Measurements from ENCODE around the gene TTC34. TPM values are rescaled to one million over a fixed set of nuclear protein-coding genes. Genes with fewer than 3 reads are reported as not detected.
A peak's percentile ranks its signal among the peaks of the same experiment; 100 is the strongest.

TTC34 gene
- total and polyA plus RNA-seq, 2 experiments from 2014 or later: 0.05 to 0.22 TPM

DNA sequence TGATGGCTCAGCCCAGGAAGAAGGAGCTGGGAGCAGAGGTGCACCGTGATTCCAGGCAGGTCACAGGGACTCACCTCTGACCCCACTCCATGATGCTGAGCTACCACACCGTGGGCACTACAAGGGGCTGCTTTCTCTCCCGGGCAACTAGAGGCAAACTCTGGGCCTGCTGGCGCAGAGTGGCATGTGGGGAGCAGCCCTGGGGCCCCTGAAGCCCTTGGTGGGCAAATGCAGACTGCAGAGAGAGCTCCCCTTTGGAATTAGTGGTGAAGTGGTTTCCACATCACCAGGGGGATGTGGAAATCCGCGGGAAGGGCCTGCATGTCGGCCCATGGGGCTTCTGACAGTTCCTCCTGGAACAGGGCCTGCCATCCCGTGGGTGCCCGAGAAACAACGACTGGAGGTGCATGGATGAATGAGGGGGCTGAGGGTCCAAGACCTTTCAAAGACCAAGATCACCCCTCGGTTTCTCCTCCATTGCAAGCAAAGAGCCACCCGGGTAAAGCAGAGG lies 156.8 kb downstream of the TTC34 start:
- Histone ChIP-seq H3K36me3 (ENCODE audit: low read depth) (no peaks in the 10 kb centered on the region), H3K9me3 (ENCODE audit: low read depth) (no peaks in the 10 kb centered on the region), H3K4me1 (ENCODE audit: insufficient read depth) (no peaks in the 10 kb centered on the region), H3F3A (ENCODE audit: insufficient read depth) (no peaks in the 10 kb centered on the region), H3K4me3 (no peak overlapping the region), H3K27ac (no peak overlapping the region), H3K79me2 (ENCODE audit: insufficient read depth) (no peaks in the 10 kb centered on the region), H2AFZ (no peak overlapping the region), H3K9me2 (ENCODE audit: insufficient read depth) (no peaks in the 10 kb centered on the region), H4K20me1 (ENCODE audit: insufficient read depth) (no peaks in the 10 kb centered on the region), H3K4me2 (ENCODE audit: unreplicated experiment) (no peak overlapping the region), H3K27me3 (replicated peaks; ENCODE audit: insufficient read depth) (no peaks in the 10 kb centered on the region), H3K9ac (no peak overlapping the region)
- no peak for DNase-seq
- in situ Hi-C loops (cut with MboI): no loop called here
- 62 to 73% methylated on average over 11 to 12 of the region's 12 CpGs for WGBS, 2 experiments (ENCODE audit: low coverage in 1 of 2, low lambda C conversion rate in 2 of 2, missing lambda C conversion rate in 2 of 2)
- TF ChIP-seq EZH2phosphoT487 (IDR thresholded peaks at IDR 0.05; ENCODE audit: insufficient read depth, low read depth) (no peak), EZH2 (IDR thresholded peaks at IDR 0.05; ENCODE audit: insufficient read depth, poor library complexity, severe bottlenecking) (no peak)

DNA sequence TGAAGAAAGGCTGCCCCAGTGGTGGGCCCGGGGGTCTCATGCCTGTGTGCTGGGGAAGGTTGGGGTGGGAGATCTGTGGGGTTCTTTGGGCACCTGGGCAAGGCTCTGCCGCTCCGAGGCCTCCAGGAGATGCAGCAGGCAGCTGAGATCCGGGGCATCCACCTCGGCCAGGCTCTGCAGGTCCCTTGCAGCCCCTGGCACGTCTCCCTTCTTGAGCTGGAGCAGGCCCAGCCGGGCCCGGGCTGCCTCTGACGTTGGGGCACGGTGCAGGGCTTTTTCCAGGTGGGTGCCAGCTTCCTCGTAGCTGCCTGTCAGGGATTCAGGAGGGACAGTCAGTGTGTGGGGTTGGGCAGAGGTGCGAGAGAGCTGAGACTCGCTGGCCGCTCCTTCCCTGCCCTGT lies 157.3 kb downstream of the TTC34 start:
- H3K9me3 ChIP-seq (ENCODE audit: low read depth): no peaks in the 10 kb centered on the region
- H3F3A ChIP-seq (ENCODE audit: insufficient read depth): no peaks in the 10 kb centered on the region
- no peaks in the 10 kb centered on the region for H3K36me3 ChIP-seq (ENCODE audit: low read depth)
- H3K4me2 ChIP-seq (ENCODE audit: unreplicated experiment): no peak overlapping the region
- no peaks in the 10 kb centered on the region for H3K27me3 ChIP-seq (replicated peaks; ENCODE audit: insufficient read depth)
- no peak overlapping the region for H3K27ac ChIP-seq
- H2AFZ ChIP-seq: no peak overlapping the region
- no peak for DNase-seq
- 44 to 48% methylated on average over 13 to 14 of the region's 14 CpGs for WGBS, 2 experiments (ENCODE audit: low coverage in 1 of 2, low lambda C conversion rate in 2 of 2, missing lambda C conversion rate in 2 of 2)
- H4K20me1 ChIP-seq (ENCODE audit: insufficient read depth): no peaks in the 10 kb centered on the region
- no peak overlapping the region for H3K4me3 ChIP-seq
- in situ Hi-C loops (cut with MboI): no loop called here
- H3K4me1 ChIP-seq (ENCODE audit: insufficient read depth): no peaks in the 10 kb centered on the region
- H3K79me2 ChIP-seq (ENCODE audit: insufficient read depth): no peaks in the 10 kb centered on the region
- TF ChIP-seq EZH2 (IDR thresholded peaks at IDR 0.05; ENCODE audit: insufficient read depth, poor library complexity, severe bottlenecking) (no peak), EZH2phosphoT487 (IDR thresholded peaks at IDR 0.05; ENCODE audit: insufficient read depth, low read depth) (no peak)
- H3K9me2 ChIP-seq (ENCODE audit: insufficient read depth): no peaks in the 10 kb centered on the region
- H3K9ac ChIP-seq: no peak overlapping the region

DNA sequence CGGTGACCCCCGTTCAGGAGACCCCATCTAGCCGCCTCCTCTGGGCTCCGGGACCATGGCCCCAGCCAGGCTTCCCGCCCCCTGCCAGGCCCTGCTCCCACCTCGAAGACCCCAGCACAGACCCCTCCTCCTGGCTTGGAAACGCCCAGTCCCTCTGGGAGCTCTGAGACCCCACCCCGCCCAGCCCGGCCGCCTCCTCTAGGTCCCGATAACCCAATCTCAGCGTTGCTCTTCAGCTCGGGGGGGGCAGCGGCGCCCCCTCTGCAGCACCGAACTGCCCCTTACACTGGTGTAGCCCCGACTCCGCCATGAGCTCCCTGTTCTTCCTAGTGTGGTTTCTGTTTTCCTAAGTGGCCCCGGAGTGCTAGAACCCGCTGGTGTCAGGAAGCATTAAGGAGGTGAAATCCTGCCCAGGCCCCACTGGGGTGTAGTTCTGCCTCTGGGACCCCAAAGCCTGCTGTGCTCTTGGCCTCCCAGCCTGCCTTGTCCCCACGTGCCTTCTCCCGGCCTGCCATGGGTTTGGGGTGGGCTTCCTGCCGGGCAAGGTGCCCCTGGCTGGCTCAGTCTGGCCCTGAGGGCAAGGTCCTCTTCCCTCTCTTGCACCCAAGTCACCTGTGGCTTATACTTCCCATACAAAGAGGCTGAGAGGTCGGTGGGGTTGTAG lies 157.9 kb downstream of the TTC34 start:
- Histone ChIP-seq H3K9ac (peak overlapping the region; percentile 83), H2AFZ (peak overlapping the region; percentile 96), H3K9me2 (ENCODE audit: insufficient read depth) (no peaks in the 10 kb centered on the region), H3K27me3 (replicated peaks; ENCODE audit: insufficient read depth) (no peaks in the 10 kb centered on the region), H3K4me1 (ENCODE audit: insufficient read depth) (no peaks in the 10 kb centered on the region), H3F3A (ENCODE audit: insufficient read depth) (no peaks in the 10 kb centered on the region), H3K4me3 (peak overlapping the region; percentile 83), H3K79me2 (ENCODE audit: insufficient read depth) (no peaks in the 10 kb centered on the region), H4K20me1 (ENCODE audit: insufficient read depth) (no peaks in the 10 kb centered on the region), H3K36me3 (ENCODE audit: low read depth) (no peaks in the 10 kb centered on the region), H3K4me2 (ENCODE audit: unreplicated experiment) (peak overlapping the region; percentile 72), H3K27ac (no peak overlapping the region), H3K9me3 (ENCODE audit: low read depth) (no peaks in the 10 kb centered on the region)
- no peak for TF ChIP-seq EZH2phosphoT487 (IDR thresholded peaks at IDR 0.05; ENCODE audit: insufficient read depth, low read depth)
- no peak for TF ChIP-seq EZH2 (IDR thresholded peaks at IDR 0.05; ENCODE audit: insufficient read depth, poor library complexity, severe bottlenecking)
- DNase-seq: no peak
- WGBS, 2 experiments (ENCODE audit: low coverage in 1 of 2, low lambda C conversion rate in 2 of 2, missing lambda C conversion rate in 2 of 2): 17 to 23% methylated on average over 16 to 22 of the region's 24 CpGs
- in situ Hi-C loops (cut with MboI): no loop called here

DNA sequence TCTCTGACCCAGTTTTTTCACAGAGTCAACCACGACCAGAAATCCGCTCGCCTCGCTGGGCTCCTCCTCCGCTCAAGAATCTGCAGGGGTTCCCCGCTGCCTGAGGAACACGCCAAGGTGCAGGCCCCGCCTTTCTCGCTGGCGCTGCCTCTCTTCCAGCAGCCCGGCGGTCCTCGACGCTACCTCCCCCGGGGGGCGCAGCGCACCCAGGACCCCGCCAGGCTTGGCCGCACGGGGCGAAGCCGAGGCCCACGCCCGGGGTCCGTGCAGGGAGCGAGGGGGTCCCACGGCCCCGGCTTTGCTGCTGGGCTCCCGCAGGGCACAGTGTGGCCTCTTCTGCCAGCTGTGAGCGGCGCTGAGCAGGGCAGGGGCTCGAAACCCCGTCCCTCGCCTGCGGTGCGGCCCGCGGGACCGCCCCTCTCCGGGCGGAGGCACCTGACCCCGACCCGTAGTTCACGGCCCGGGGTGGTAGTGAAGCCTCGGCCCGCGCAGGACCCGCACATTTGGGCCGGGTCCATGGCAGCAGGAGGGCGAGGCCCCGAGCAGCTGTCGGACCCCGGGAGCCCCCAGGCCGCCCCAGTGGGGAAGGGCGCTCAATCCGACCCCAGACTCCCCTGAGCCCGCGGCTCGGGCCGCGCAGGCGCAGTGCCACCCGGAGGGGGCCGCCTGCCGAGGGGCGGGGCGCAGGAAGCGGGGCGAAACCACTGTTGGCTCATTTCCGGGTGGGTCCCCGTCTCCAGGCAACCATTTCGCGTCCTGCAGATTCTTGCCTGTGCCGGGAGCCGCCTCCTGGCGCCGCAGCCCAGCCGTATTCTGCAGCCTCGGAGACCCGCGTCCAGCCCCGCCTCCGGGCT lies 158.7 kb downstream of the TTC34 start:
- DNase-seq: peak; percentile 95
- H3K79me2 ChIP-seq (ENCODE audit: insufficient read depth): no peaks in the 10 kb centered on the region
- in situ Hi-C loops (cut with MboI): no loop called here
- H3F3A ChIP-seq (ENCODE audit: insufficient read depth): no peaks in the 10 kb centered on the region
- peak overlapping the region; percentile 96 for H2AFZ ChIP-seq
- peak overlapping the region; percentile 83 for H3K4me3 ChIP-seq
- no peak overlapping the region for H3K27ac ChIP-seq
- H3K9ac ChIP-seq: peak overlapping the region; percentile 83
- H3K4me2 ChIP-seq (ENCODE audit: unreplicated experiment): peak overlapping the region; percentile 72
- H3K9me3 ChIP-seq (ENCODE audit: low read depth): no peaks in the 10 kb centered on the region
- no peaks in the 10 kb centered on the region for H3K9me2 ChIP-seq (ENCODE audit: insufficient read depth)
- H3K27me3 ChIP-seq (replicated peaks; ENCODE audit: insufficient read depth): no peaks in the 10 kb centered on the region
- TF ChIP-seq EZH2 (IDR thresholded peaks at IDR 0.05; ENCODE audit: insufficient read depth, poor library complexity, severe bottlenecking) (no peak), EZH2phosphoT487 (IDR thresholded peaks at IDR 0.05; ENCODE audit: insufficient read depth, low read depth) (no peak)
- H4K20me1 ChIP-seq (ENCODE audit: insufficient read depth): no peaks in the 10 kb centered on the region
- 0 to 1% methylated on average over 63 to 79 of the region's 84 CpGs for WGBS, 2 experiments (ENCODE audit: low coverage in 1 of 2, low lambda C conversion rate in 2 of 2, missing lambda C conversion rate in 2 of 2)
- no peaks in the 10 kb centered on the region for H3K36me3 ChIP-seq (ENCODE audit: low read depth)
- no peaks in the 10 kb centered on the region for H3K4me1 ChIP-seq (ENCODE audit: insufficient read depth)

Data from GM23248 (cell line).